Naive thymus-derived CD4-positive, alpha-beta T cell (primary cell): ENCODE measurements around the gene FAM89A. TPM values are rescaled to one million over a fixed set of nuclear protein-coding genes. Genes with fewer than 3 reads are reported as not detected.

Source experiments
- ATAC-seq: fragments of 150-1000 bp; cut with Tn5 transposase; 2 replicates; pipeline ENCODE4 v1.10.0; 2021; ENCODE audit warnings: mild to moderate bottlenecking, moderate library complexity
- CTCF ChIA-PET: fragments of 350-600 bp; sonication (Branson Sonifier 250); formaldehyde crosslinking; loops from one replicate; lab custom pipeline; 2021; ENCODE audit warnings: antibody characterized with exemption; lab: Charles Lee
- POLR2A ChIA-PET: fragments of 350-600 bp; sonication (Branson Sonifier 250); formaldehyde crosslinking; loops from one replicate; lab custom pipeline; 2021; ENCODE audit warnings: antibody characterized with exemption, inconsistent platforms; lab: Charles Lee
- DNase-seq, 9 donors: peaks; one replicate each; pipeline versions ENCODE4 v3.0.0 to v3.0.0-alpha.2; 2020 to 2022; ENCODE audit warnings: mixed read lengths in 1 of 9
- H3K27ac ChIP-seq: one replicate; pipeline ENCODE4 v1.7.0; 2013; ENCODE audit warnings: mild to moderate bottlenecking, low read depth, low read length, moderate library complexity
- H3K27me3 ChIP-seq, 2 donors: one replicate each; pipeline ENCODE4 v1.7.0; 2013; ENCODE audit warnings: low read length in 2 of 2, mild to moderate bottlenecking in 2 of 2, moderate library complexity in 2 of 2; ENCODE audit not compliant: control insufficient read depth in 2 of 2, insufficient read depth in 2 of 2
- H3K36me3 ChIP-seq, 3 experiments: 1 replicate in 2 of 3; 2 replicates in 1 of 3; pipeline ENCODE4 v1.7.0; 2013; ENCODE audit warnings: low read length in 3 of 3, mild to moderate bottlenecking in 3 of 3, moderate library complexity in 1 of 3; ENCODE audit not compliant: insufficient read depth in 3 of 3, control insufficient read depth in 2 of 3
- H3K4me1 ChIP-seq, 2 donors: one replicate each; pipeline ENCODE4 v1.7.0; 2013; ENCODE audit warnings: low read length in 2 of 2, mild to moderate bottlenecking in 2 of 2, moderate library complexity in 1 of 2; ENCODE audit not compliant: control insufficient read depth in 2 of 2, insufficient read depth in 2 of 2
- H3K4me3 ChIP-seq: 2 replicates; pipeline ENCODE4 v1.7.0; 2013; ENCODE audit warnings: mild to moderate bottlenecking, low read length
- H3K9me3 ChIP-seq, 3 experiments: 1 replicate in 2 of 3; 2 replicates in 1 of 3; pipeline ENCODE4 v1.7.0; 2013; ENCODE audit warnings: low read length in 3 of 3; ENCODE audit not compliant: control insufficient read depth in 2 of 3
- H3K27ac Mint-ChIP-seq, 9 donors: one replicate each; pipeline ENCODE4 v1.8.0; 2020 to 2022; ENCODE audit warnings: mixed read lengths in 9 of 9, mild to moderate bottlenecking in 8 of 9, moderate library complexity in 5 of 9, inconsistent platforms in 2 of 9
- H3K27me3 Mint-ChIP-seq, 5 donors: one replicate each; pipeline ENCODE4 v1.8.0; 2021 to 2022; ENCODE audit warnings: mixed read lengths in 5 of 5, mild to moderate bottlenecking in 1 of 5
- H3K36me3 Mint-ChIP-seq, 5 donors: one replicate each; pipeline ENCODE4 v1.8.0; 2020 to 2022; ENCODE audit warnings: mixed read lengths in 5 of 5, mild to moderate bottlenecking in 3 of 5, inconsistent platforms in 1 of 5
- H3K4me1 Mint-ChIP-seq, 7 donors: one replicate each; pipeline ENCODE4 v1.8.0; 2020 to 2022; ENCODE audit warnings: mixed read lengths in 7 of 7, mild to moderate bottlenecking in 3 of 7, inconsistent platforms in 1 of 7
- H3K4me3 Mint-ChIP-seq, 10 donors: one replicate each; pipeline ENCODE4 v1.8.0; 2020 to 2022; ENCODE audit warnings: mild to moderate bottlenecking in 10 of 10, mixed read lengths in 10 of 10, moderate library complexity in 6 of 10, inconsistent platforms in 2 of 10
- H3K9me3 Mint-ChIP-seq, 11 donors: one replicate each; pipeline ENCODE4 v1.8.0; 2020 to 2022; ENCODE audit warnings: mixed read lengths in 11 of 11, mild to moderate bottlenecking in 4 of 11, inconsistent platforms in 1 of 11, moderate library complexity in 1 of 11
- intact Hi-C, 2 donors: fragments of 100-400 bp; cut with micrococcal nuclease; formaldehyde crosslinking; loops; one replicate each; pipeline ENCODE4 v1.15.1; 2023
- polyA plus RNA-seq, 2 donors: library from polyadenylated mRNA; unstranded; fragments of 300-500 nt; fragmentation: Illumina TruSeq; gene quantifications; one replicate each; pipeline ENCODE4 v1.2.3, GENCODE V29; 2021
- total RNA-seq, 6 experiments: library from RNA in 5 of 6; stranded (reverse) in 5 of 6; gene quantifications; 1 replicate in 5 of 6; 2 replicates in 1 of 6; pipeline ENCODE4 v1.2.3 and lab custom pipeline; 2021 to 2026

Gene FAM89A
- total and polyA plus RNA-seq, 7 experiments from 2014 or later: 4.5 to 12.0 (median 9.0) TPM

GRCh38 chr1:231000639-231001038, 39.4 kb downstream of the FAM89A start:
- intact Hi-C loops: no loop called here
- Mint-ChIP-seq H3K36me3 (peaks cover 26 to 56% (median 43%) of the 10 kb centered on the region in 5 donors), H3K27me3 (peaks cover 0 to 8% (median 0%) of the 10 kb centered on the region in 5 donors), H3K9me3 (peaks cover 9 to 40% (median 21%) of the 10 kb centered on the region in 11 donors), H3K4me3 (no peak overlapping the region), H3K27ac (no peak overlapping the region), H3K4me1 (no peaks in the 10 kb centered on the region)
- H3K27me3 ChIP-seq: no peaks in the 10 kb centered on the region
- peaks cover 18 to 64% (median 26%) of the 10 kb centered on the region in 3 experiments for H3K36me3 ChIP-seq
- no peak overlapping the region for H3K4me3 ChIP-seq
- no peak for DNase-seq
- peaks cover 0 to 22% (median 0%) of the 10 kb centered on the region in 3 experiments for H3K9me3 ChIP-seq
- H3K27ac ChIP-seq: no peak overlapping the region
- ChIA-PET CTCF (no interaction called here), POLR2A (no interaction called here)
- no peaks in the 10 kb centered on the region for H3K4me1 ChIP-seq
- ATAC-seq: no peak

- H3K27me3 Mint-ChIP-seq: peaks cover 0 to 6% (median 0%) of the 10 kb centered on the region in 5 donors
These were observed 39.9 kb downstream of the FAM89A start for GRCh38 chr1:231000201-231000600.

GRCh38 chr1:230994860-230995259, 45.2 kb downstream of the FAM89A start:
- Histone ChIP-seq H3K27ac (no peak overlapping the region), H3K4me3 (no peak overlapping the region), H3K27me3 (no peaks in the 10 kb centered on the region), H3K9me3 (no peaks in the 10 kb centered on the region), H3K4me1 (no peaks in the 10 kb centered on the region), H3K36me3 (peaks cover 18 to 65% (median 36%) of the 10 kb centered on the region in 3 experiments)
- intact Hi-C loops: no loop called here
- Mint-ChIP-seq H3K36me3 (peaks cover 18 to 50% (median 21%) of the 10 kb centered on the region in 5 donors), H3K27me3 (no peaks in the 10 kb centered on the region), H3K9me3 (no peaks in the 10 kb centered on the region), H3K4me1 (peaks cover 0 to 6% (median 2%) of the 10 kb centered on the region in 7 donors), H3K4me3 (no peak overlapping the region), H3K27ac (no peak overlapping the region)
- ATAC-seq (no peak), DNase-seq (no peak)
- POLR2A ChIA-PET: no interaction called here
- CTCF ChIA-PET: no interaction called here

More at GRCh38 chr1:231000201-231000600, 39.9 kb downstream of the FAM89A start:
- H3K4me1 ChIP-seq: no peaks in the 10 kb centered on the region
- intact Hi-C loops: no loop called here
- ATAC-seq (no peak), DNase-seq (no peak)
- Mint-ChIP-seq H3K27ac (no peak overlapping the region), H3K9me3 (peaks cover 8 to 35% (median 18%) of the 10 kb centered on the region in 11 donors), H3K4me1 (no peaks in the 10 kb centered on the region), H3K4me3 (no peak overlapping the region), H3K36me3 (peaks cover 22 to 55% (median 40%) of the 10 kb centered on the region in 5 donors)
- CTCF ChIA-PET: no interaction called here
- H3K27me3 ChIP-seq: no peaks in the 10 kb centered on the region
- H3K4me3 ChIP-seq: no peak overlapping the region
- POLR2A ChIA-PET: no interaction called here
- peaks cover 18 to 65% (median 26%) of the 10 kb centered on the region in 3 experiments for H3K36me3 ChIP-seq
- H3K9me3 ChIP-seq: peaks cover 0 to 22% (median 0%) of the 10 kb centered on the region in 3 experiments
- no peak overlapping the region for H3K27ac ChIP-seq

- Mint-ChIP-seq H3K36me3 (peaks cover 5 to 47% (median 31%) of the 10 kb centered on the region in 5 donors), H3K27me3 (no peaks in the 10 kb centered on the region), H3K27ac (peak overlapping the region in 1 of 9 donors; percentile 63), H3K4me3 (no peak overlapping the region), H3K9me3 (no peaks in the 10 kb centered on the region), H3K4me1 (peaks cover 0 to 8% (median 4%) of the 10 kb centered on the region in 7 donors)
- Histone ChIP-seq H3K4me3 (no peak overlapping the region), H3K27me3 (no peaks in the 10 kb centered on the region), H3K27ac (no peak overlapping the region), H3K4me1 (no peaks in the 10 kb centered on the region), H3K36me3 (peaks cover 9 to 38% (median 21%) of the 10 kb centered on the region in 3 experiments), H3K9me3 (no peaks in the 10 kb centered on the region)
- intact Hi-C loops: no loop called here
- POLR2A ChIA-PET: no interaction called here
- DNase-seq: no peak
- CTCF ChIA-PET: no interaction called here
- ATAC-seq: no peak
These were observed 47.8 kb downstream of the FAM89A start for GRCh38 chr1:230992100-230992774.

GRCh38 chr1:230987448-230987847, 52.6 kb downstream of the FAM89A start:
- ChIA-PET POLR2A (interaction anchor here (0.9 kb wide), 1 partner anchor 53 kb away, joined by 3 read pairs; the partner anchor contains the start of gene FAM89A), CTCF (no interaction called here)
- Mint-ChIP-seq H3K4me3 (no peak overlapping the region), H3K27me3 (no peaks in the 10 kb centered on the region), H3K27ac (no peak overlapping the region), H3K36me3 (peaks cover 5 to 33% (median 21%) of the 10 kb centered on the region in 5 donors), H3K9me3 (no peaks in the 10 kb centered on the region), H3K4me1 (peaks cover 6 to 34% (median 25%) of the 10 kb centered on the region in 7 donors)
- DNase-seq (no peak), ATAC-seq (no peak)
- no peak overlapping the region for H3K27ac ChIP-seq
- no peaks in the 10 kb centered on the region for H3K4me1 ChIP-seq
- no peaks in the 10 kb centered on the region for H3K9me3 ChIP-seq
- intact Hi-C loops: no loop called here
- H3K36me3 ChIP-seq: peaks cover 5 to 23% (median 9%) of the 10 kb centered on the region in 3 experiments
- H3K27me3 ChIP-seq: no peaks in the 10 kb centered on the region
- no peak overlapping the region for H3K4me3 ChIP-seq

GRCh38 chr1:230986976-230987375, 53.1 kb downstream of the FAM89A start:
- peaks cover 5 to 18% (median 5%) of the 10 kb centered on the region in 3 experiments for H3K36me3 ChIP-seq
- H3K4me3 ChIP-seq: no peak overlapping the region
- no peak for ATAC-seq
- H3K9me3 ChIP-seq: no peaks in the 10 kb centered on the region
- H3K4me1 ChIP-seq: no peaks in the 10 kb centered on the region
- peaks cover 6 to 34% (median 25%) of the 10 kb centered on the region in 7 donors for H3K4me1 Mint-ChIP-seq
- ChIA-PET CTCF (no interaction called here), POLR2A (no interaction called here)
- H3K27ac Mint-ChIP-seq: peak overlapping the region in 1 of 9 donors; percentile 12
- H3K4me3 Mint-ChIP-seq: no peak overlapping the region
- H3K36me3 Mint-ChIP-seq: peaks cover 5 to 28% (median 17%) of the 10 kb centered on the region in 5 donors
- no peak overlapping the region for H3K27ac ChIP-seq
- H3K27me3 Mint-ChIP-seq: no peaks in the 10 kb centered on the region
- no peaks in the 10 kb centered on the region for H3K9me3 Mint-ChIP-seq
- H3K27me3 ChIP-seq: no peaks in the 10 kb centered on the region
- intact Hi-C loops: no loop called here
- DNase-seq: no peak
